HCT116 (cell line): Measurements from ENCODE around the gene TECTA. TPM values are rescaled to one million over a fixed set of nuclear protein-coding genes. Genes with fewer than 3 reads are reported as not detected.

Experiments used
- ATAC-seq: fragments of 200-7000 bp; cut with Tn5 transposase; 2 replicates; pipeline ENCODE4 v1.9.1; 2020; ENCODE audit warnings: mild to moderate bottlenecking, moderate library complexity
- BruUV-seq: library from RNA; stranded (reverse); fragments of 400-500 nt; replicated peaks from 2 replicates; lab custom pipeline; 2021; lab: Mats Ljungman, UMichigan
- CTCF ChIA-PET: fragments of 300-600 bp; sonication (Branson Sonifier 250); formaldehyde crosslinking; loops from one replicate; lab custom pipeline; 2021; ENCODE audit warnings: antibody characterized with exemption; lab: Charles Lee
- POLR2A ChIA-PET: fragments of 300-600, 350-600 bp; sonication (Branson Sonifier 250); formaldehyde crosslinking; loops from one replicate; lab custom pipeline; 2021; ENCODE audit warnings: antibody characterized with exemption; lab: Charles Lee
- RAD21 ChIA-PET, 2 experiments: fragments of 300-600 bp; sonication (Branson Sonifier 250); formaldehyde crosslinking; loops; one replicate each; lab custom pipeline; 2023; ENCODE audit warnings: low total read pairs in 2 of 2; ENCODE audit not compliant: uncharacterized antibody in 2 of 2, unreplicated experiment in 2 of 2, low non-redundant PET in 1 of 2; lab: Charles Lee
- DNase-seq: peaks from one replicate; pipeline ENCODE4 v3.0.0-alpha.2; 2010; ENCODE audit warnings: low read depth, low spot score
- H2AFZ ChIP-seq: fragments of 200-600 bp; shearing (Covaris generic), sonication (generic); 2 replicates; pipeline ENCODE4 v1.6.1; 2017; ENCODE audit warnings: low read depth, mixed run types, mixed read lengths, antibody characterized with exemption, low read length; ENCODE audit not compliant: poor library complexity, severe bottlenecking
- H3K27ac ChIP-seq: 2 replicates; pipeline ENCODE4 v1.5.1; 2012; ENCODE audit warnings: low read depth, low read length
- H3K27me3 ChIP-seq: fragments of 200-600 bp; sonication (generic); 2 replicates; pipeline ENCODE4 v1.6.1; 2016; ENCODE audit warnings: mixed run types, low read length, mixed read lengths; ENCODE audit not compliant: insufficient read depth
- H3K36me3 ChIP-seq, 2 experiments: fragments of 200-500 bp in 1 of 2; fragments of 200-600 bp in 1 of 2; sonication (Bioruptor generic) in 1 of 2; sonication (generic) in 1 of 2; 2 replicates each; pipeline versions ENCODE4 v1.5.1 to v1.6.1; 2014 to 2016; ENCODE audit warnings: low read length in 2 of 2, inconsistent platforms in 1 of 2, mixed read lengths in 1 of 2, mixed run types in 1 of 2; ENCODE audit not compliant: insufficient read depth in 2 of 2, control insufficient read depth in 1 of 2
- H3K4me1 ChIP-seq, 2 experiments: fragments of 200-600 bp in 1 of 2; sonication (generic) in 1 of 2; 2 replicates each; pipeline versions ENCODE4 v1.5.1 to v1.6.1; 2012 to 2017; ENCODE audit warnings: low read length in 2 of 2, inconsistent platforms in 1 of 2, mild to moderate bottlenecking in 1 of 2, mixed read lengths in 1 of 2, mixed run types in 1 of 2, moderate library complexity in 1 of 2; ENCODE audit not compliant: insufficient read depth in 2 of 2, control insufficient read depth in 1 of 2
- H3K4me2 ChIP-seq: fragments of 200-600 bp; sonication (generic); 2 replicates; pipeline ENCODE4 v1.6.1; 2017; ENCODE audit warnings: mixed run types, low read length, mixed read lengths
- H3K4me3 ChIP-seq, 2 experiments: fragments of 200-600 bp in 1 of 2; sonication (generic) in 1 of 2; replicated peaks in 1 of 2; 2 replicates each; pipeline ENCODE4 v1.5.1; 2011 to 2016; ENCODE audit warnings: low read length in 2 of 2, control low read depth in 1 of 2, low read depth in 1 of 2, mild to moderate bottlenecking in 1 of 2, mixed read lengths in 1 of 2, mixed run types in 1 of 2
- H3K79me2 ChIP-seq: fragments of 200-600 bp; sonication (generic); 2 replicates; pipeline ENCODE4 v1.6.1; 2017; ENCODE audit warnings: mild to moderate bottlenecking, mixed run types, low read length, moderate library complexity, mixed read lengths; ENCODE audit not compliant: insufficient read depth
- H3K9ac ChIP-seq: fragments of 200-600 bp; sonication (generic); 2 replicates; pipeline ENCODE4 v1.6.1; 2016; ENCODE audit warnings: low read length, mixed read lengths
- H3K9me2 ChIP-seq: fragments of 200-600 bp; sonication (generic), shearing (Covaris generic); 2 replicates; pipeline ENCODE4 v1.6.1; 2017; ENCODE audit warnings: mixed run types, mild to moderate bottlenecking, moderate library complexity; ENCODE audit not compliant: insufficient read depth
- H3K9me3 ChIP-seq, 2 experiments: fragments of 200-500 bp in 1 of 2; fragments of 200-600 bp in 1 of 2; sonication (Bioruptor generic) in 1 of 2; sonication (generic) in 1 of 2; 2 replicates each; pipeline ENCODE4 v1.6.1; 2014 to 2017; ENCODE audit warnings: low read length in 2 of 2, mixed read lengths in 2 of 2, inconsistent platforms in 1 of 2, low read depth in 1 of 2, mild to moderate bottlenecking in 1 of 2, mixed run types in 1 of 2, moderate library complexity in 1 of 2; ENCODE audit not compliant: control insufficient read depth in 1 of 2, insufficient read depth in 1 of 2
- H4K20me1 ChIP-seq: fragments of 200-600 bp; sonication (generic), shearing (Covaris generic); 2 replicates; pipeline ENCODE4 v1.6.1; 2017; ENCODE audit warnings: mixed run types, mild to moderate bottlenecking, moderate library complexity; ENCODE audit not compliant: insufficient read depth
- ELF1 ChIP-seq: IDR thresholded peaks from 2 replicates; pipeline ENCODE4 v1.6.1; 2012; ENCODE audit warnings: low read depth, borderline replicate concordance
- EZH2 ChIP-seq: fragments of 200-600 bp; sonication (generic); IDR thresholded peaks from 2 replicates; pipeline ENCODE4 v1.6.1; 2017; ENCODE audit warnings: antibody characterized with exemption, mixed run types
- EZH2phosphoT487 ChIP-seq: fragments of 200-600 bp; IDR thresholded peaks from 2 replicates; pipeline ENCODE4 v1.6.1; 2018; ENCODE audit warnings: antibody characterized with exemption, borderline replicate concordance
- FOSL1 ChIP-seq: IDR thresholded peaks from 2 replicates; pipeline ENCODE4 v1.6.1; 2012; ENCODE audit warnings: low read depth
- JUND ChIP-seq: IDR thresholded peaks from 2 replicates; pipeline ENCODE4 v1.6.1; 2012
- RAD21 ChIP-seq: IDR thresholded peaks from 2 replicates; pipeline ENCODE4 v1.6.1; 2012; ENCODE audit warnings: low read depth, mild to moderate bottlenecking
- REST ChIP-seq: IDR thresholded peaks from 2 replicates; pipeline ENCODE4 v1.6.1; 2012; ENCODE audit warnings: low read depth
- SRF ChIP-seq: IDR thresholded peaks from 2 replicates; pipeline ENCODE4 v1.6.1; 2012; ENCODE audit warnings: low read depth
- YY1 ChIP-seq: IDR thresholded peaks from 2 replicates; pipeline ENCODE4 v1.6.1; 2011; ENCODE audit warnings: low read length, low read depth, moderate library complexity, mild to moderate bottlenecking; ENCODE audit not compliant: insufficient replicate concordance; ENCODE audit errors: extremely low read depth
- intact Hi-C: fragments of 100-400 bp; cut with micrococcal nuclease; formaldehyde crosslinking; loops from 2 replicates; pipeline ENCODE4 v1.10.0; 2022
- total RNA-seq: library from RNA; stranded (reverse); gene quantifications from one replicate; pipeline ENCODE4 v1.2.1, GENCODE V29; 2021; ENCODE audit not compliant: unreplicated experiment

Gene TECTA
- total RNA-seq, 1 experiment from 2014 or later = 0.81 TPM

GRCh38 chr11:121145826-121146225 lies 44.8 kb downstream of the TECTA start:
- H3K4me3 ChIP-seq = no peak overlapping the region
- no peaks in the 10 kb centered on the region for H3K27me3 ChIP-seq
- TF ChIP-seq EZH2 (no peak), RAD21 (no peak), JUND (no peak), SRF (no peak), FOSL1 (no peak), REST (no peak), EZH2phosphoT487 (no peak), YY1 (no peak), ELF1 (no peak)
- H3K79me2 ChIP-seq = no peaks in the 10 kb centered on the region
- intact Hi-C loops = no loop called here
- DNase-seq (no peak), ATAC-seq (no peak)
- ChIA-PET POLR2A (no interaction called here), CTCF (no interaction called here), RAD21 (no interaction called here)
- no TSS peak for BruUV-seq
- no peak overlapping the region for H3K27ac ChIP-seq
- no peaks in the 10 kb centered on the region for H4K20me1 ChIP-seq
- H3K36me3 ChIP-seq = no peaks in the 10 kb centered on the region
- no peak overlapping the region for H3K9ac ChIP-seq
- no peak overlapping the region for H3K4me2 ChIP-seq
- H2AFZ ChIP-seq = no peak overlapping the region
- no peaks in the 10 kb centered on the region for H3K9me3 ChIP-seq
- no peaks in the 10 kb centered on the region for H3K4me1 ChIP-seq
- no peaks in the 10 kb centered on the region for H3K9me2 ChIP-seq
